ENCODE measurements around the gene PRPF39. TPM values are rescaled to one million over a fixed set of nuclear protein-coding genes. Genes with fewer than 3 reads are reported as not detected.

PRPF39 gene, protein sequence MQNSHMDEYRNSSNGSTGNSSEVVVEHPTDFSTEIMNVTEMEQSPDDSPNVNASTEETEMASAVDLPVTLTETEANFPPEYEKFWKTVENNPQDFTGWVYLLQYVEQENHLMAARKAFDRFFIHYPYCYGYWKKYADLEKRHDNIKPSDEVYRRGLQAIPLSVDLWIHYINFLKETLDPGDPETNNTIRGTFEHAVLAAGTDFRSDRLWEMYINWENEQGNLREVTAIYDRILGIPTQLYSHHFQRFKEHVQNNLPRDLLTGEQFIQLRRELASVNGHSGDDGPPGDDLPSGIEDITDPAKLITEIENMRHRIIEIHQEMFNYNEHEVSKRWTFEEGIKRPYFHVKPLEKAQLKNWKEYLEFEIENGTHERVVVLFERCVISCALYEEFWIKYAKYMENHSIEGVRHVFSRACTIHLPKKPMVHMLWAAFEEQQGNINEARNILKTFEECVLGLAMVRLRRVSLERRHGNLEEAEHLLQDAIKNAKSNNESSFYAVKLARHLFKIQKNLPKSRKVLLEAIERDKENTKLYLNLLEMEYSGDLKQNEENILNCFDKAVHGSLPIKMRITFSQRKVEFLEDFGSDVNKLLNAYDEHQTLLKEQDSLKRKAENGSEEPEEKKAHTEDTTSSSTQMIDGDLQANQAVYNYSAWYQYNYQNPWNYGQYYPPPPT
- 31.5 and 42.8 TPM in 2 replicates for total RNA-seq

DNA sequence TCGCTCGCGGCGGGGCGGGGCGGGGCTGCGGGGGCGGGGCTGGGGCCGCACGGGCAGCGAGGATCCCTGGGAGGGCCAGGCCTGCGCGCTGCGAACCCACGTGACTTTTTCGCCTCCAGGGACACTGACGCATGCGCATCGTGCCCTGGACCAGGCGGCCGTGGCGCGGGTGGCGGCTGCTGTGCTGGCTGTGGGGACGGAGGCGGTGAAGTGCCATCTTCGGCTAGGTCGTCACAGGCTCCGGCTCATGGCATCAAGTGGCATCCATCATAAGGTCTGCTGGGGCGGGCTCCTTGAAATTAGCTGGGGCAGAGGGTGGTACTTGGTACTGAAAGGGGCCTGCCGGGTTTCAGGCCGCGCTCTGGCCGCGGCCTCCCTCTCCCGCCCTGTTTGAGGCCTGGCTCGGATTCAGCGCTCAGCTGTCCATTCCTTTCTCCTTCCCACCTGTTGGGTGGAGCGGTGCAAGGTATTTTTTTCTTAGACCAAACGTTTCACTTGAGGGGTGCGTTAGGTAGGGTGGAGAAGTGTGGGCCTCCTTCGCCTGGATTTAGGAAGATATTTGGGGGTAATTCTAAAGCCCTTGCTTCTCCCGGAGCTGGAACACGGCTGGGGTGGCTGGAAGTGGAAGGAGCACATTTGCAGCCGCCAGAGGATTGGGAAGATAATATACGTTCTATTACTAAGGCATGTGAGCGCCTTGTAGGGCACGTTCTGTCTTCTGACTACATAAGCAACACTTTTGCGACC is at the start of gene PRPF39:
Gene PRPF39 (plus strand): TSS at position 141 of the 747 bp plus-strand sequence. CDS start 11,124 bp downstream, outside the sequence.

GRCh38 chr14:45134051-45134958 is 50.4 kb downstream of the PRPF39 start, which contains the start of gene FKBP3:
TSS of gene FKBP3 (minus strand) at chr14:45134481. CDS start at chr14:45134456, 25 bp downstream.

GRCh38 chr14:45135659-45136395 is 51.9 kb downstream of the PRPF39 start, which contains the start of gene FANCM:
TSS of gene FANCM (plus strand) at chr14:45135930. CDS start at chr14:45136032, 102 bp downstream.

Other genes starting within 250 kb of the PRPF39 start
- gene KLHL28, start 122.2 kb upstream of the PRPF39 start, total RNA-seq = 7.7 and 13.2 TPM in 2 replicates
- gene TOGARAM1, start 121.9 kb upstream of the PRPF39 start, total RNA-seq = 18.9 and 21.5 TPM in 2 replicates
- gene FKBP3, start 50.4 kb downstream of the PRPF39 start, total RNA-seq = 28.4 and 35.5 TPM in 2 replicates
- 6.2 and 12.3 TPM in 2 replicates for gene FANCM, start 51.8 kb downstream of the PRPF39 start, total RNA-seq
- gene MIS18BP1, start 169.1 kb downstream of the PRPF39 start, total RNA-seq = 35.2 and 66.6 TPM in 2 replicates

All from uterine smooth muscle cell (primary cell).